ENCODE data around the gene NUDT16L1.
A peak's percentile ranks its signal among the peaks of the same experiment; 100 is the strongest.

NUDT16L1 gene

GRCh38 chr16:4664538-4665418, 28.6 kb upstream of the NUDT16L1 start:
- DNase-seq, result peak; percentile 55

- DNase-seq, result no peak
Measured at GRCh38 chr16:4666537-4667202, 26.7 kb upstream of the NUDT16L1 start.

- DNase-seq, result no peak
Measured at GRCh38 chr16:4667203-4667963, 26.0 kb upstream of the NUDT16L1 start.

- DNase-seq, result no peak
Measured at GRCh38 chr16:4668313-4668960, 24.9 kb upstream of the NUDT16L1 start.

GRCh38 chr16:4673387-4674046, 19.8 kb upstream of the NUDT16L1 start:
- no peak for DNase-seq

- DNase-seq, result no peak
Measured at GRCh38 chr16:4674926-4675530, 18.3 kb upstream of the NUDT16L1 start.

GRCh38 chr16:4675864-4676786, 17.2 kb upstream of the NUDT16L1 start:
- peak; percentile 63 for DNase-seq

- DNase-seq, result no peak
Measured at GRCh38 chr16:4676831-4677230, 16.5 kb upstream of the NUDT16L1 start.

GRCh38 chr16:4677390-4677789, 16.0 kb upstream of the NUDT16L1 start:
- no peak for DNase-seq

- no peak for DNase-seq
Measured at GRCh38 chr16:4677994-4678393, 15.4 kb upstream of the NUDT16L1 start.

- DNase-seq, result no peak
Measured at GRCh38 chr16:4678596-4678995, 14.8 kb upstream of the NUDT16L1 start.

GRCh38 chr16:4679156-4679849, 14.1 kb upstream of the NUDT16L1 start:
- DNase-seq, result no peak

- no peak for DNase-seq
Measured at GRCh38 chr16:4679850-4680636, 13.3 kb upstream of the NUDT16L1 start.

- no peak for DNase-seq
Measured at GRCh38 chr16:4680673-4681470, 12.5 kb upstream of the NUDT16L1 start.

- no peak for DNase-seq
Measured at GRCh38 chr16:4681471-4682083, 11.8 kb upstream of the NUDT16L1 start.

GRCh38 chr16:4682084-4682591, 11.2 kb upstream of the NUDT16L1 start:
- DNase-seq, result no peak

- no peak for DNase-seq
Measured at GRCh38 chr16:4682616-4683254, 10.6 kb upstream of the NUDT16L1 start.

Measured in activated gamma-delta T cell treated with Interleukin-2 at 50 U/mL for 16 hours (primary cell).